AG09319 (cell line): ENCODE measurements around the gene LTK.

Experiments used
- DNase-seq: peaks from one replicate; pipeline ENCODE4 v3.0.0-alpha.2; 2010; ENCODE audit warnings: low read depth; ENCODE audit errors: extremely low read depth
- CTCF ChIP-seq: IDR thresholded peaks from 2 replicates; pipeline ENCODE4 v1.5.1; 2011; ENCODE audit warnings: low read depth, mild to moderate bottlenecking, inconsistent platforms, low read length, moderate library complexity

Gene LTK

GRCh38 chr15:41495736-41496599 is 17.7 kb downstream of the LTK start:
- DNase-seq, result no peak
- TF ChIP-seq CTCF, result no peak

DNA sequence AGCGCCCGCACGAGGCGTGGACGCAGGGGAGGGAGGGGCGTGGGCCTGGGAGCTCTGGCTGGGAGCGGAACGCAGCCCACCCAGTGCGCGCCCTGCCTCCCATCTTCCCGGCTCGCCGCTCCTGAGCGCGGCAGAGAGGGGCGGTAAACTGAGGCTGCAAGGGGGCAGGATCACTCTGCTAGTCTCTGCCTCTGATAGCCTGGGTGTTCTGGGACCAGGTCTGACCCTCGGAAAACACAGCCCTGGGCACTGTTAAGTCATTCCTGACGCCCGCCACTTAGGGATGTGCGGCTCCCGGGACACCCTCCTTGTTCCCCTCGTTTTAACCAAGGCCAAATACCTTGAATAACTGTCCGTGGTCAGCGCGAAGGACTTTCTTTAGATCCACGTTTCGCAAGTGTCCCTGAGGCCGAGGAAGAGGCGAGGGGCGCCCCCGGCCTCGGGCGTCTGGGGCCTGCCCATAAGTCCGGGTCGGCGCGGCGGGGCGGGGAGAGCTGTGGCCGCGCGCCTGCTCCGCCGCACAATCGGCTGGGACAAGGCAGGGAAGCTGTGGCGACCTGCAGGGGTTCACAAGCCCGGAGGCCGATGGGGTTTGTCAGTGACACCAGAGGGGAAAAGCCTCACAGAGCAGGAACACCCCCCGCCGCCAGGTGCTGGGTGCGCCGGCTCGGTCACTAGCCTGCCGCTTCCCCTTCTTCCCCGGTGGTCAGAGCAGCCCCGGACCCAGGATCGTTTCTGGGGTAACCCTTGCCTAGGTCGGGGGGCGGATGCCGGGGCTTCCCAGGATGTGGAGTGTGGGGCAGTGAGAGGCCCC is 18.5 kb downstream of the LTK start:
- no peak for DNase-seq
- no peak for TF ChIP-seq CTCF

GRCh38 chr15:41494190-41494921 is 19.3 kb downstream of the LTK start:
- TF ChIP-seq CTCF, result no peak
- no peak for DNase-seq

DNA sequence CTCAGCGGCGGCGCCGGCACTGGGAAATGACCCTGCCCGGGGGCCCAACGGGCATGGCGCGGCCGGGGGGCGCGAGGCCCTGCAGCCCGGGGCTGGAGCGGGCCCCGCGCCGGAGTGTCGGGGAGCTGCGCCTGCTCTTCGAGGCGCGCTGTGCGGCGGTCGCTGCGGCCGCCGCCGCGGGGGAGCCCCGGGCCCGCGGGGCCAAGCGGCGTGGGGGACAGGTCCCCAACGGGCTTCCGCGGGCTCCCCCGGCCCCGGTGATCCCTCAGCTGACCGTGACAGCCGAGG is 19.8 kb downstream of the LTK start:
- no peak for DNase-seq
- TF ChIP-seq CTCF, result no peak

DNA sequence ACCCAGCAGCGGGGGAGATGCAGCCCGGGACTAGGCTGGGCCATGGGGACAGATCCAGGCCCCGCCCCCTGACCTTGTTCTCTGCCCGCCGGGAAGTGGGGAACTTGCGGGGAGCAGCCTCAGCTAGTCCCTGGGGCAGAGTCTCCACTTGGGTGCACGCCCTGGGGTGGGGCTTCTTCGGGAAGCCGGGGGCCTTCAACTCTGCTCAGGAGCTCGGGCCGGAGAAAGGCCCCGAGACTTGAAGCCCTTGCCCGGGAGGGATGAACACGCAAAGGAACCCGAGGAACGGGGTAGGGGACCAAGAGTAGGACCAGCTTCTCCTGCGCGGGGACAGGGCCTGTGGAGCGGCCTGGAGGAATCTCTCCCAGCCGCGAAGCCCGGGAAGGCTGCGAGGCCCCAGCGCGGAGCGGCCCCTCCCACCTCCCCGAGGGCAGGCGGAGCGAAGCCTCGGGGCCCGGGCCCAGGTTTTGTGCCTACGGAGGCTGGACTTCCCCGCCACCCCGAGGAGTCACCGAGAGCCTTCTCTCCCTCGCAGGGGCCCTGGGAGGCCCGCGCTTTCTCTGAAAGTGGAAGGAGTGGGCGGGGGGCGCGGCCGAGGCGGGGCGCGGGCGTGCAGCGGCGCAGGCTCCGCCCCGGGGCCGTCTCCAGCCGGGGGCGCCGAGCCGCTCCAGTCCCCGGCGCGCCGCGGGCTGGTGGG is 20.3 kb downstream of the LTK start, which contains the start of gene ITPKA:
Gene ITPKA (plus strand): TSS at position 670 of the 697 bp plus-strand sequence. CDS start 54 bp downstream, outside the sequence.
- TF ChIP-seq CTCF, result no peak
- DNase-seq, result peak; percentile 23

DNA sequence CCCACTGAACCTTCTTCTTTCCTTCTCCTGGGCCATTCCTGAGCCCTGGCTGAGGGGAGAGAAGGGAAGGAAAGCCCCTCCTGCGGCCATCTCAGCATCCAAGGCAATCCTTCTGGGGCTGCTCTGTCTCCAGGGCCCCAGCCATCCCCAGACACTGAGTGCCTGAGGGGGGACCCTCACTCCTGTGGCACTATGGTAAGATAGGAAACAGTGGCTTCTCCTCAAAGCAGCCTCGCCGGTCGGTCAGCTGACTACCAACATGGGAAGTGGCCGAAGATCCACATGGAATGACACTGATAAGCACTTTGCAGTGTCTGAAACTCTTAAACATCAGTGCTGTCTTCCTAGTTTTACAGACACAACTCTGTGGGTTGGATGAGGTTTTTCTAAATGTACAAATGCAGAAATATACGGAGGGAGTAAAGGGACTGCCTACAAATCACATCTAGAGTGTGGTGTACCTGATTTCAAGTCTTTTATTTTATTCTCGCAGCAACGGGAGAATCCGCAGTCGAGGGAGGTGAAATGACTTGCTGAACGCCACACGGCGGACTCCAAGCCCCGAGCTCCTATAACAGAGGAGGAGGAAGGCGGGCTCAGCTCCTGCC is 20.9 kb downstream of the LTK start:
- TF ChIP-seq CTCF, result no peak
- no peak for DNase-seq
